Bronchial epithelial cell (primary cell): ENCODE measurements around the gene KDR. TPM values are rescaled to one million over a fixed set of nuclear protein-coding genes. Genes with fewer than 3 reads are reported as not detected.
A peak's percentile ranks its signal among the peaks of the same experiment; 100 is the strongest.

Experiments used
- DNase-seq: peaks from one replicate; pipeline ENCODE4 v3.0.0-alpha.2; 2010; ENCODE audit warnings: low read depth
- FAIRE-seq: peaks from 2 replicates; lab custom pipeline; 2011; peaks lifted over from hg19 to GRCh38; lab: Jason Lieb, UNC
- H3K27me3 ChIP-seq: 2 replicates; pipeline ENCODE4 v1.5.1; 2011; ENCODE audit warnings: low read length; ENCODE audit not compliant: control insufficient read depth, insufficient read depth
- H3K36me3 ChIP-seq: 2 replicates; pipeline ENCODE4 v1.5.1; 2011; ENCODE audit warnings: low read length; ENCODE audit not compliant: control insufficient read depth, insufficient read depth
- H3K4me3 ChIP-seq: 2 replicates; pipeline ENCODE4 v1.5.1; 2011; ENCODE audit warnings: mild to moderate bottlenecking, low read depth, low read length, control low read depth
- CTCF ChIP-seq: IDR thresholded peaks from 2 replicates; pipeline ENCODE4 v1.5.1; 2011; ENCODE audit warnings: mild to moderate bottlenecking, moderate library complexity, low read length, control low read depth, inconsistent platforms; ENCODE audit not compliant: insufficient read depth, severe bottlenecking
- total RNA-seq: library from RNA; depleted of rRNA; stranded (reverse); fragments of >200 nt; gene quantifications from 2 replicates; pipeline ENCODE4 v1.2.1, GENCODE V29; 2014

The KDR gene
- total RNA-seq, 1 donor from 2014 or later: under 0.01 TPM

- H3K27me3 ChIP-seq: no peaks in the 10 kb centered on the region
- no peak overlapping the region for H3K4me3 ChIP-seq
- DNase-seq: no peak
- no peak for TF ChIP-seq CTCF
- no peaks in the 10 kb centered on the region for H3K36me3 ChIP-seq
- no peak for FAIRE-seq
These were observed 56.1 kb downstream of the KDR start for GRCh38 chr4:55069248-55069647.

GRCh38 chr4:55068522-55068921 is 56.9 kb downstream of the KDR start:
- no peak for TF ChIP-seq CTCF
- H3K4me3 ChIP-seq: no peak overlapping the region
- H3K27me3 ChIP-seq: no peaks in the 10 kb centered on the region
- no peak for DNase-seq
- peak; percentile 7 for FAIRE-seq
- no peaks in the 10 kb centered on the region for H3K36me3 ChIP-seq

- H3K36me3 ChIP-seq: no peaks in the 10 kb centered on the region
- no peak overlapping the region for H3K4me3 ChIP-seq
- no peak for FAIRE-seq
- no peak for TF ChIP-seq CTCF
- no peak for DNase-seq
- no peaks in the 10 kb centered on the region for H3K27me3 ChIP-seq
These were observed 59.4 kb downstream of the KDR start for GRCh38 chr4:55066018-55066417.

GRCh38 chr4:55055529-55055928 is 69.9 kb downstream of the KDR start:
- FAIRE-seq: no peak
- no peak overlapping the region for H3K4me3 ChIP-seq
- no peaks in the 10 kb centered on the region for H3K27me3 ChIP-seq
- DNase-seq: no peak
- no peak for TF ChIP-seq CTCF
- no peaks in the 10 kb centered on the region for H3K36me3 ChIP-seq

- Histone ChIP-seq H3K4me3 (no peak overlapping the region), H3K27me3 (no peaks in the 10 kb centered on the region), H3K36me3 (no peaks in the 10 kb centered on the region)
- DNase-seq (no peak), FAIRE-seq (no peak)
- no peak for TF ChIP-seq CTCF
These were observed 73.9 kb downstream of the KDR start for GRCh38 chr4:55051532-55051931.

- Histone ChIP-seq H3K36me3 (no peaks in the 10 kb centered on the region), H3K27me3 (no peaks in the 10 kb centered on the region), H3K4me3 (no peak overlapping the region)
- FAIRE-seq (no peak), DNase-seq (no peak)
- TF ChIP-seq CTCF: no peak
These were observed 74.9 kb downstream of the KDR start for GRCh38 chr4:55050418-55050950.
